ENCODE data around the gene HELZ2. TPM values are rescaled to one million over a fixed set of nuclear protein-coding genes. Genes with fewer than 3 reads are reported as not detected.

The HELZ2 gene
- total RNA-seq, 1 experiment from 2014 or later: 27.5 TPM

DNA sequence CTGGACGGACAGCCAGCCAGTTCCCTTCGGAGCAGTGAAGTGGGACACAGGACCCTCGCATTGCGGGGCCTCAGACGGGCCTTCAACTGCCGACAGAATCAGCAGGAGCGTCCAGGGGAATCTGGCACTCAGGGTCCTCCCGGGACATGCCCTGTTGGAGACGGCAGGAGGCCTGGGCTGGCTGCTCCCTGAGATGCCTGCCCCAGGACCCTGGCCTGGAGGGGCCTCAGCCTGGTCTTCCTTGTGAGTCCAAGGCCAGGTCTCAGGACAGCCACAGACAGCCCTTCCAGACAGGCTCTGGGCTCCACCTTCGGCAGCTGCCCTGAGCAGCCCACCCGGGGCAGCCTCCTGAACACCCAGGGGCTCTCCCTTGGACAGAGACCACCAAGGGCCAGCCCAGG, 14.6 kb upstream of the HELZ2 start (continued):
- TF ChIP-seq NR2C2 (CRISPR knock-in tag; IDR thresholded peaks at IDR 0.05) (no peak), ATF1 (CRISPR knock-in tag; IDR thresholded peaks at IDR 0.05) (no peak), IRF1 (CRISPR knock-in tag; IDR thresholded peaks at IDR 0.05) (no peak), CREB1 (CRISPR knock-in tag; IDR thresholded peaks at IDR 0.05) (no peak), TCF7 (CRISPR knock-in tag; IDR thresholded peaks at IDR 0.05; ENCODE audit: low read depth) (no peak), KAT7 (CRISPR knock-in tag; IDR thresholded peaks at IDR 0.05; ENCODE audit: borderline replicate concordance) (no peak)
- TF ChIP-seq, protein P1, sequence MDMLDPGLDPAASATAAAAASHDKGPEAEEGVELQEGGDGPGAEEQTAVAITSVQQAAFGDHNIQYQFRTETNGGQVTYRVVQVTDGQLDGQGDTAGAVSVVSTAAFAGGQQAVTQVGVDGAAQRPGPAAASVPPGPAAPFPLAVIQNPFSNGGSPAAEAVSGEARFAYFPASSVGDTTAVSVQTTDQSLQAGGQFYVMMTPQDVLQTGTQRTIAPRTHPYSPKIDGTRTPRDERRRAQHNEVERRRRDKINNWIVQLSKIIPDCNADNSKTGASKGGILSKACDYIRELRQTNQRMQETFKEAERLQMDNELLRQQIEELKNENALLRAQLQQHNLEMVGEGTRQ (CRISPR knock-in tag; IDR thresholded peaks at IDR 0.05): no peak
- TF ChIP-seq, protein P2, sequence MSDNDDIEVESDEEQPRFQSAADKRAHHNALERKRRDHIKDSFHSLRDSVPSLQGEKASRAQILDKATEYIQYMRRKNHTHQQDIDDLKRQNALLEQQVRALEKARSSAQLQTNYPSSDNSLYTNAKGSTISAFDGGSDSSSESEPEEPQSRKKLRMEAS (CRISPR knock-in tag; IDR thresholded peaks at IDR 0.05): no peak

DNA sequence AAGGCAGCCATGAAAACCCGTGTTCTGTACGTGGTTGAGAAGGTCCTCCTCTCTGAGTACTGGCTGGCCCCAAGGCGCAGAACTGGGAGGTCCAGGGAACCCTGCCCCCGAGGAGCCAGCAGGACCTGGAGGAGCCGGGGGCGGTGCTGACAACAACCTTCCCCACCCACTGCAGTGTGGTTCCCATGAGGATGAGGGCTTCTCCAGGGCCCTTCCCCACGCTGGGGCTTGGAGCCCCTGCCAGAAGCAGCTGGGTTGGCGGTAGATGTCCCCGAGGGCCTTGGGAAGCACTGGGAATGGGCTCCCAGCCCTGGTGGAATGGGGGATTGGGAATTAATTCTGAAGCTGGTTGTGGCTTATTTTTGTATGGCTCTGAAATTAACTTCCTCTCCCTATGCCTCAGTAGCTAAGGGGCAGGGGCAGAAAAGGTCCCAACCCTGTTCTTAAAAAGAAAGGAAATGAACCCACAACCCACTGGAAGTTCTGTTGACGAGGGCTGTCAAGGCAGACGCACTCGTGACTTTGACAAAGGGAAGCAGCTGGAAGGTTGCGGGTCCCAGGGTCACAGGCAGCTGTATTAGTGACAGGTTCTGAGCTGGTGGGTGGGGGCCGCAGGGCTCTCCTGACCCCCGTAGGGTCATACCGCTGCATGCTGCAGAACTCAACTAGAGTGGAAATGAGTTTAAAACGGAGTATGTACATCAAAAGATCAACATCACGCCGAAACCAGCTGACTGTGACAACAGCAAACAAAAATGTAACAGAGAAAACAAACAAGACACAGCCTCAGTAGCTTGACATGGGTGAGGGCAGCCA, 13.9 kb upstream of the HELZ2 start:
- no peak for TF ChIP-seq ZNF512 (CRISPR knock-in tag; IDR thresholded peaks at IDR 0.05; ENCODE audit: borderline replicate concordance)
- no peak for TF ChIP-seq NR2C2 (CRISPR knock-in tag; IDR thresholded peaks at IDR 0.05)
- ATAC-seq (no peak), DNase-seq (ENCODE audit: low spot score) (no peak)
- no peaks in the 10 kb centered on the region for H3K4me1 Mint-ChIP-seq
- no peak overlapping the region for H3K4me3 Mint-ChIP-seq
- H3K36me3 Mint-ChIP-seq: peaks cover 7% of the 10 kb centered on the region
- ChIA-PET POLR2A (no interaction called here), CTCF (interaction anchor here (1.5 kb wide), 1 partner anchor 50 kb away, joined by 9 read pairs; no protein-coding TSS in a partner anchor)
- H3K27ac Mint-ChIP-seq: peak overlapping the region; percentile 41; the same call in 1 of the 2 replicates
- H3K9me3 Mint-ChIP-seq: no peaks in the 10 kb centered on the region
- H3K27me3 Mint-ChIP-seq (ENCODE audit: low read depth): no peaks in the 10 kb centered on the region

GRCh38 chr20:63587256-63587655, 13.2 kb upstream of the HELZ2 start:
- CTCF ChIA-PET: interaction anchor here (1.5 kb wide), 1 partner anchor 49 kb away, joined by 9 read pairs; no protein-coding TSS in a partner anchor
- ATAC-seq: no peak
- POLR2A ChIA-PET: no interaction called here
- DNase-seq (ENCODE audit: low spot score): no peak
- H3K4me3 Mint-ChIP-seq: no peak overlapping the region
- no peaks in the 10 kb centered on the region for H3K4me1 Mint-ChIP-seq
- H3K9me3 Mint-ChIP-seq: no peaks in the 10 kb centered on the region
- H3K27ac Mint-ChIP-seq: 0 out of 2 replicates have a peak overlapping the region, but pooled peaks have one; percentile 20
- H3K27me3 Mint-ChIP-seq (ENCODE audit: low read depth): no peaks in the 10 kb centered on the region
- peaks cover 7% of the 10 kb centered on the region for H3K36me3 Mint-ChIP-seq
- TF ChIP-seq ZBTB21 (CRISPR knock-in tag; IDR thresholded peaks at IDR 0.05; ENCODE audit: borderline replicate concordance) (no peak), FOXJ3 (CRISPR knock-in tag; IDR thresholded peaks at IDR 0.05; ENCODE audit: borderline replicate concordance) (no peak), PRDM15 (CRISPR knock-in tag; IDR thresholded peaks at IDR 0.05) (no peak), JUN (CRISPR knock-in tag; IDR thresholded peaks at IDR 0.05) (no peak), TP53 (CRISPR knock-in tag; IDR thresholded peaks at IDR 0.05) (no peak), GRHL2 (CRISPR knock-in tag; IDR thresholded peaks at IDR 0.05; ENCODE audit: insufficient replicate concordance, severe bottlenecking) (no peak), FOXP4 (CRISPR knock-in tag; IDR thresholded peaks at IDR 0.05) (no peak), GTF2I (CRISPR knock-in tag; conservative IDR thresholded peaks at IDR 0.05) (no peak), ZNF219 (CRISPR knock-in tag; IDR thresholded peaks at IDR 0.05; ENCODE audit: borderline replicate concordance) (no peak), NFATC4 (CRISPR knock-in tag; IDR thresholded peaks at IDR 0.05) (no peak), TEAD1 (CRISPR knock-in tag; IDR thresholded peaks at IDR 0.05) (no peak)
- TF ChIP-seq, protein P3, sequence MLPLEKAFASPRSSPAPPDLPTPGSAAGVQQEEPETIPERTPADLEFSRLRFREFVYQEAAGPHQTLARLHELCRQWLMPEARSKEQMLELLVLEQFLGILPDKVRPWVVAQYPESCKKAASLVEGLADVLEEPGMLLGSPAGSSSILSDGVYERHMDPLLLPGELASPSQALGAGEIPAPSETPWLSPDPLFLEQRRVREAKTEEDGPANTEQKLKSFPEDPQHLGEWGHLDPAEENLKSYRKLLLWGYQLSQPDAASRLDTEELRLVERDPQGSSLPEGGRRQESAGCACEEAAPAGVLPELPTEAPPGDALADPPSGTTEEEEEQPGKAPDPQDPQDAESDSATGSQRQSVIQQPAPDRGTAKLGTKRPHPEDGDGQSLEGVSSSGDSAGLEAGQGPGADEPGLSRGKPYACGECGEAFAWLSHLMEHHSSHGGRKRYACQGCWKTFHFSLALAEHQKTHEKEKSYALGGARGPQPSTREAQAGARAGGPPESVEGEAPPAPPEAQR (CRISPR knock-in tag; IDR thresholded peaks at IDR 0.05): no peak
